ENCODE results near the gene VPS8. TPM values are rescaled to one million over a fixed set of nuclear protein-coding genes. Genes with fewer than 3 reads are reported as not detected.
"Not testable (repeated sequence)": the region's sequence is repeated elsewhere in the genome, so short reads cannot be mapped to it uniquely, and the experiment has no call there.

Gene VPS8
- total RNA-seq, 2 donors from 2014 or later, result 39.2 to 52.7 TPM

DNA sequence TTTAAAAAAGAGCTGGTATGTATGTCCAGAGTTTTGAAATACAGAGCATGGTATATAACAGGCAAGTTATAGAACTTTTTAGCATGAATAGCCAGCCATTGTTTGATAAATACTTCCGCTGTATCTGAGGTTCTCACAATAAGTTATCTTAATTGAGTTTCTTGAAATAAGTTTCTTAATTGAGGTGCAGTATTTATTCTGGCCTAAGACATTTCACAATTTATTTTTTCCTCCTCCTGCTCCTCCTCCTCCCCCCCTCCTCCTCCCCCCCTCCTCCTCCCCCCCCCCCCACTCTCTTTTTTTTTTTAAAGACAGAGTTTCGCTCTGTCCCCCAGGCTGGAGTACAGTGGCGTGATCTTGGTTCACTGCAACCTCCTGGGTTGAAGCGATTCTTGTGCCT is 83.4 kb downstream of the VPS8 start:
- DNase-seq, result no peak
- no peaks in the 10 kb centered on the region for H3K9me3 ChIP-seq
- intact Hi-C loops (cut with DNase I), result no loop called here
- 100% methylated on average over 2 to 3 of the region's 4 CpGs for WGBS, 2 donors
- no peak for ATAC-seq
- TF ChIP-seq, protein P1, sequence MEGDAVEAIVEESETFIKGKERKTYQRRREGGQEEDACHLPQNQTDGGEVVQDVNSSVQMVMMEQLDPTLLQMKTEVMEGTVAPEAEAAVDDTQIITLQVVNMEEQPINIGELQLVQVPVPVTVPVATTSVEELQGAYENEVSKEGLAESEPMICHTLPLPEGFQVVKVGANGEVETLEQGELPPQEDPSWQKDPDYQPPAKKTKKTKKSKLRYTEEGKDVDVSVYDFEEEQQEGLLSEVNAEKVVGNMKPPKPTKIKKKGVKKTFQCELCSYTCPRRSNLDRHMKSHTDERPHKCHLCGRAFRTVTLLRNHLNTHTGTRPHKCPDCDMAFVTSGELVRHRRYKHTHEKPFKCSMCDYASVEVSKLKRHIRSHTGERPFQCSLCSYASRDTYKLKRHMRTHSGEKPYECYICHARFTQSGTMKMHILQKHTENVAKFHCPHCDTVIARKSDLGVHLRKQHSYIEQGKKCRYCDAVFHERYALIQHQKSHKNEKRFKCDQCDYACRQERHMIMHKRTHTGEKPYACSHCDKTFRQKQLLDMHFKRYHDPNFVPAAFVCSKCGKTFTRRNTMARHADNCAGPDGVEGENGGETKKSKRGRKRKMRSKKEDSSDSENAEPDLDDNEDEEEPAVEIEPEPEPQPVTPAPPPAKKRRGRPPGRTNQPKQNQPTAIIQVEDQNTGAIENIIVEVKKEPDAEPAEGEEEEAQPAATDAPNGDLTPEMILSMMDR (IDR thresholded peaks at IDR 0.05), result no peak
- TF ChIP-seq POLR2A (IDR thresholded peaks at IDR 0.05), result no peak
- H3K4me3 ChIP-seq, result no peak overlapping the region
- H3K27me3 ChIP-seq, result no peaks in the 10 kb centered on the region
- H3K36me3 ChIP-seq (replicated peaks in 1 of 2; ENCODE audit: insufficient read depth in 1 of 2, low read depth in 2 of 2), result no peaks in the 10 kb centered on the region
- H3K4me1 ChIP-seq, result no peaks in the 10 kb centered on the region
- H3K27ac ChIP-seq, result no peak overlapping the region

- TF ChIP-seq POLR2A (IDR thresholded peaks at IDR 0.05), result no peak
- TF ChIP-seq, protein P1 (IDR thresholded peaks at IDR 0.05), result no peak
- H3K4me3 ChIP-seq, result no peak overlapping the region
- H3K36me3 ChIP-seq (replicated peaks in 1 of 2; ENCODE audit: insufficient read depth in 1 of 2, low read depth in 2 of 2), result no peaks in the 10 kb centered on the region
- DNase-seq (no peak), ATAC-seq (no peak)
- 64 to 69% methylated on average over 2 of the region's 2 CpGs for WGBS, 2 donors
- H3K27me3 ChIP-seq, result no peaks in the 10 kb centered on the region
- intact Hi-C loops (cut with DNase I), result no loop called here
- H3K9me3 ChIP-seq, result no peaks in the 10 kb centered on the region
- no peaks in the 10 kb centered on the region for H3K4me1 ChIP-seq
- H3K27ac ChIP-seq, result no peak overlapping the region
Measured at GRCh38 chr3:184896336-184896735, 84.4 kb downstream of the VPS8 start.

GRCh38 chr3:184899953-184900595 is 88.1 kb downstream of the VPS8 start:
- ATAC-seq, result no peak
- 86 to 94% methylated on average over 5 of the region's 5 CpGs for WGBS, 2 donors
- intact Hi-C loops (cut with DNase I), result no loop called here

DNA sequence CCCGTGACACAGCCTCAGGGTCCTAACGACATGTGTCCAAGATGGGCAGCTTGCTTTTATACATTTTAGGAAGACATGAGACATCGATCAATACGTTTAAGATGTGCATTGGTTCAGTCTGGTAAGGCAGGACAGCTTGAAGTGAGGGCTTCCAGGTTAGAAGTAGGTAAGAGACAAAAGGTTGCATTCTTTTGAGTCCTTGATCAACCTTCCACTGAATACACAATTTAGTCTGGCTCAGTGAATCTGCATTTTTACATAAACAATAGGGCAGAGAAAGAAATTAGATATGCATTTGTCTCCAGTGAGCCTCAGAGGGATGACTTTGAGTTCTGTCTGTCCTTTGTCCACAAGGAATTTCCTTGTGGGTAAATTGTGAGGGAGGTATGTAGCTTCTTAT is 95.1 kb downstream of the VPS8 start:
- H3K36me3 ChIP-seq (replicated peaks in 1 of 2; ENCODE audit: insufficient read depth in 1 of 2, low read depth in 2 of 2); H3K9me3 ChIP-seq; H3K4me1 ChIP-seq; H3K27me3 ChIP-seq; H3K27ac ChIP-seq; DNase-seq; intact Hi-C loops (cut with DNase I); H3K4me3 ChIP-seq; ATAC-seq: not testable (repeated sequence)
- WGBS, 2 donors, result 89 to 95% methylated on average over 4 of the region's 4 CpGs

More at GRCh38 chr3:184899953-184900595, 88.1 kb downstream of the VPS8 start:
- H3K4me1 ChIP-seq, result no peaks in the 10 kb centered on the region
- no peak overlapping the region for H3K4me3 ChIP-seq
- no peak for DNase-seq
- H3K27ac ChIP-seq, result no peak overlapping the region
- H3K36me3 ChIP-seq (replicated peaks in 1 of 2; ENCODE audit: insufficient read depth in 1 of 2, low read depth in 2 of 2), result no peaks in the 10 kb centered on the region
- TF ChIP-seq, protein P1 (IDR thresholded peaks at IDR 0.05), result no peak
- TF ChIP-seq POLR2A (IDR thresholded peaks at IDR 0.05), result no peak
- H3K27me3 ChIP-seq, result no peaks in the 10 kb centered on the region
- H3K9me3 ChIP-seq, result no peaks in the 10 kb centered on the region

- ATAC-seq, result no peak
Measured at GRCh38 chr3:184907681-184908649, 96.0 kb downstream of the VPS8 start.

More at GRCh38 chr3:184907681-184908649, 96.0 kb downstream of the VPS8 start:
- intact Hi-C loops (cut with DNase I), result no loop called here
- DNase-seq, result no peak
- no peaks in the 10 kb centered on the region for H3K9me3 ChIP-seq
- WGBS, 2 donors, result 92 to 95% methylated on average over 11 to 14 of the region's 14 CpGs
- H3K27me3 ChIP-seq, result no peaks in the 10 kb centered on the region
- H3K36me3 ChIP-seq (replicated peaks in 1 of 2; ENCODE audit: insufficient read depth in 1 of 2, low read depth in 2 of 2), result no peaks in the 10 kb centered on the region
- no peak overlapping the region for H3K4me3 ChIP-seq
- TF ChIP-seq, protein P1 (IDR thresholded peaks at IDR 0.05), result no peak
- TF ChIP-seq POLR2A (IDR thresholded peaks at IDR 0.05), result no peak
- no peaks in the 10 kb centered on the region for H3K4me1 ChIP-seq
- H3K27ac ChIP-seq, result no peak overlapping the region

Data from body of pancreas (tissue), 4 donors.